HAP-1 (cell line): Measurements from ENCODE around the gene SLC2A1.
"Not testable (repeated sequence)": the region's sequence is repeated elsewhere in the genome, so short reads cannot be mapped to it uniquely, and the experiment has no call there.

Experiments used
- DNase-seq, 2 experiments: peaks; one replicate each; pipeline ENCODE4 v3.0.0-alpha.2; 2016 to 2020; ENCODE audit warnings: low spot score in 2 of 2
- H3K27me3 ChIP-seq: fragments of 250-450 bp; sonication (Bioruptor Pico); 2 replicates; pipeline ENCODE4 v1.5.1; 2020; ENCODE audit warnings: low read depth, mild to moderate bottlenecking, moderate library complexity
- H3K36me3 ChIP-seq: fragments of 250-450 bp; sonication (Bioruptor Pico); replicated peaks from 2 replicates; pipeline ENCODE4 v1.5.1; 2020; ENCODE audit warnings: mild to moderate bottlenecking
- H3K4me1 ChIP-seq: fragments of 250-450 bp; sonication (Bioruptor Pico); 2 replicates; pipeline ENCODE4 v1.5.1; 2020; ENCODE audit warnings: mild to moderate bottlenecking
- H3K4me3 ChIP-seq: fragments of 250-450 bp; sonication (Bioruptor Pico); 2 replicates; pipeline ENCODE4 v1.5.1; 2020; ENCODE audit warnings: mild to moderate bottlenecking, moderate library complexity
- H3K9me3 ChIP-seq: fragments of 250-450 bp; sonication (Bioruptor Pico); 2 replicates; pipeline ENCODE4 v1.5.1; 2020; ENCODE audit warnings: mild to moderate bottlenecking, moderate library complexity
- in situ Hi-C: fragments of 300-500 bp; cut with MboI; formaldehyde crosslinking; loops from 3 replicates; pipeline ENCODE4 v1.14.3; 2020; ENCODE audit warnings: low sequenced_read_pairs, inconsistent platforms, mixed read lengths

The SLC2A1 gene

GRCh38 chr1:42917241-42917495 lies 41.5 kb downstream of the SLC2A1 start:
- H3K4me1 ChIP-seq: no peaks in the 10 kb centered on the region
- DNase-seq: no peak
- no peak overlapping the region for H3K4me3 ChIP-seq
- H3K27me3 ChIP-seq: 0 out of 2 replicates have a peak, but pooled peaks cover 3% of the 10 kb centered on the region
- no peaks in the 10 kb centered on the region for H3K36me3 ChIP-seq
- peaks cover 7% of the 10 kb centered on the region; the same call in 1 of the 2 replicates for H3K9me3 ChIP-seq
- in situ Hi-C loops: no loop called here

- DNase-seq: no peak
- 0 out of 2 replicates have a peak, but pooled peaks cover 3% of the 10 kb centered on the region for H3K27me3 ChIP-seq
- H3K9me3 ChIP-seq: peaks cover 7% of the 10 kb centered on the region; the same call in 1 of the 2 replicates
- no peak overlapping the region for H3K4me3 ChIP-seq
- no peaks in the 10 kb centered on the region for H3K4me1 ChIP-seq
- H3K36me3 ChIP-seq: no peaks in the 10 kb centered on the region
- in situ Hi-C loops: no loop called here
Observed at GRCh38 chr1:42915456-42915855, 43.2 kb downstream of the SLC2A1 start.

- in situ Hi-C loops: no loop called here
- DNase-seq: no peak
- peaks cover 7% of the 10 kb centered on the region; the same call in 1 of the 2 replicates for H3K9me3 ChIP-seq
- no peaks in the 10 kb centered on the region for H3K36me3 ChIP-seq
- H3K4me3 ChIP-seq: no peak overlapping the region
- 0 out of 2 replicates have a peak, but pooled peaks cover 3% of the 10 kb centered on the region for H3K27me3 ChIP-seq
- H3K4me1 ChIP-seq: no peaks in the 10 kb centered on the region
Observed at GRCh38 chr1:42914092-42914627, 44.5 kb downstream of the SLC2A1 start.

DNA sequence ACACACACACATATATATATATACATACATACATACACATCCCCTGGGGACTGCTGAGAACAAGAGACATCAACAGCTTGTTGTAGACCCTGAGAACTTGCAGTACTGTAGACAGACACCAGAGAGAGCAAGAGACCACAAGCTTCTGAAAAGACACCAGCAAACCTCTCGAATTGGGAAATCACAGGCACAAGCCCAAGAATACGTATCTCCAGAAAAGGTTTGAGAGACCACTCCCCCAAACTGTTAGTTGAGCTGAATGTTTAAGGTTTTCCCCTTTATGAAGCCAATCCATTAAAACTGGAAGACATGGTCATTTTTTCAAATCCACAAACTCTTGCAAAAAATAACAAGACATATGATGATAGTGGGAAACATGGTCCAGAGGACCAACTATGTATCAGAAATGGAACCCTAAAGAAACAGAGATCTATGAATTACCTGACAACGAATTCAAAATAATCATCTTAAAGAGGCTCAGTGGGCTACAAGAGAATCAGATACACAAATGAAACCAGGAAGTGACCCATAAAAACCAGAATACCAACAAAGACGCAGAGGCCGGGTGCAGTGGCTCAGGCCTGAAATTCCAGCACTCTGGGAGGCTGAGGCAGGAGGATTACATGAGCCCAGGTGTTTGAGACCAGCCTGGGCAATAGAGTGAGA lies 45.1 kb downstream of the SLC2A1 start:
- in situ Hi-C loops: no loop called here
- H3K27me3 ChIP-seq: 0 out of 2 replicates have a peak, but pooled peaks cover 3% of the 10 kb centered on the region
- DNase-seq: peak; percentile 73 to 75
- H3K9me3 ChIP-seq: peaks cover 7% of the 10 kb centered on the region; the same call in 1 of the 2 replicates
- H3K4me1 ChIP-seq: no peaks in the 10 kb centered on the region
- H3K4me3 ChIP-seq: no peak overlapping the region
- H3K36me3 ChIP-seq: no peaks in the 10 kb centered on the region

DNA sequence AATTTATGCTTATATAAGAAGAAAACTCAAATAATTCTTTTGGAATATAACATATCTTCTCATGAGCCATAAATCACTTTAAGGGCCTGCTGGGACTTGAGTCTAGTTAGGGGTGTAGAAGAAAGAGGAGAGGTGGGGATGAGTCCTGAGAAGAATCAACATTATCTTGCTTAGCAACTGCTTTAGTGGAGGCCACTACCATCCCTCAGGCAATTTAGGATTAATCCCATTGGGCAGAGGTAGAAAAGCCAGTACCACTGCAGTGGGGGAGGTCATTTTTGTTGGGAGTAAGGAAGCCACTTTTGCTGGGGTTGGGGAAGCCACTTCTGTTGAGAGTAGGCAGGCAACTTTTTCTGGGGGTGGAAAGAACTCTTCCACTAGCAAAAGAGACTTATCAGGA lies 47.7 kb downstream of the SLC2A1 start:
- Histone ChIP-seq H3K4me3 (no peak overlapping the region), H3K36me3 (no peaks in the 10 kb centered on the region), H3K27me3 (no peaks in the 10 kb centered on the region), H3K4me1 (no peaks in the 10 kb centered on the region), H3K9me3 (peaks cover 5% of the 10 kb centered on the region; the same call in 1 of the 2 replicates)
- in situ Hi-C loops: no loop called here
- DNase-seq: no peak

- Histone ChIP-seq H3K4me1 (no peaks in the 10 kb centered on the region), H3K36me3 (no peaks in the 10 kb centered on the region), H3K27me3 (no peaks in the 10 kb centered on the region), H3K4me3 (no peak overlapping the region), H3K9me3 (no peaks in the 10 kb centered on the region)
- no peak for DNase-seq
- in situ Hi-C loops: no loop called here
Observed at GRCh38 chr1:42908046-42908445, 50.6 kb downstream of the SLC2A1 start.

DNA sequence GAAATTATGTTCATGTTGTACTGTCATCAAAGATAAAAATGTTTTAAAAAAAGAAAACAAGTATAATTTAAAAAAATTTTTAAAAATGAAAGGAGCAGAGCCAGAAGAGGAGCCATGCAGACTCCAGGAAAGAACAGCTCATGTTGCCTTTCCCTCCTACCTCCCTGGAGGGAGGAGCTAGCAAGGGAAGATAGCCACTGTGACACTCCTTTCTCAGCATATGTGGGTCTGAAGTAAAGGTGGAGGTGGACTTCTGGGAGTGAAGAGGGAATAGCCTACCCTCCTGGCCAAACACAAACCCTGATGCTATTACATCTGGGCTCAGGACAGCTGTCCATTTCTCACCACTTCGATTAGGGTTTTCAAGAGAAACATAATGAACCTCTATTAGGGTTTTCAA lies 54.2 kb downstream of the SLC2A1 start:
- no peak for DNase-seq
- H3K27me3 ChIP-seq: no peaks in the 10 kb centered on the region
- in situ Hi-C loops: no loop called here
- H3K9me3 ChIP-seq: no peaks in the 10 kb centered on the region
- H3K4me1 ChIP-seq: no peaks in the 10 kb centered on the region
- no peak overlapping the region for H3K4me3 ChIP-seq
- no peaks in the 10 kb centered on the region for H3K36me3 ChIP-seq

DNA sequence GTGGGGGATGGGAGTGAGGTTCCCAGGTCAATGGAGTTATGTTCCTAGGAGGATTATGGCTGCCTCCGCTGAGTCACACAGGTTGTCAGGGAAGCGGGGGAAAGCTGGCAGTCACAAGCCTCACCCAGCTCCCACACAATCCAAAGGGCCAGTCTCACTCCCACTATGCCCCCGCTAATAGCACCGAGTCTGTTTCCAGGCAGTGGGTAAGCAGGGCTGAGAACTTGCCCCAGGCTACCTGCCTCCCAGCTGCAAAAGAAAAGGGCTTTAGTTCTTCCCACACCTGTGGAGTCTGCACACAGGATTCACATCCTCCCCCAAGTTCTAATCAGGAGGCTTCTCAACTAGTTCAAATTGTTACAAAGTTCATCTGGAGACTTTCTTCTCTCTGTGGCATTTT lies 58.7 kb downstream of the SLC2A1 start:
- in situ Hi-C loops, DNase-seq, H3K9me3 ChIP-seq, H3K27me3 ChIP-seq, H3K4me3 ChIP-seq, H3K36me3 ChIP-seq, H3K4me1 ChIP-seq: not testable (repeated sequence)

DNA sequence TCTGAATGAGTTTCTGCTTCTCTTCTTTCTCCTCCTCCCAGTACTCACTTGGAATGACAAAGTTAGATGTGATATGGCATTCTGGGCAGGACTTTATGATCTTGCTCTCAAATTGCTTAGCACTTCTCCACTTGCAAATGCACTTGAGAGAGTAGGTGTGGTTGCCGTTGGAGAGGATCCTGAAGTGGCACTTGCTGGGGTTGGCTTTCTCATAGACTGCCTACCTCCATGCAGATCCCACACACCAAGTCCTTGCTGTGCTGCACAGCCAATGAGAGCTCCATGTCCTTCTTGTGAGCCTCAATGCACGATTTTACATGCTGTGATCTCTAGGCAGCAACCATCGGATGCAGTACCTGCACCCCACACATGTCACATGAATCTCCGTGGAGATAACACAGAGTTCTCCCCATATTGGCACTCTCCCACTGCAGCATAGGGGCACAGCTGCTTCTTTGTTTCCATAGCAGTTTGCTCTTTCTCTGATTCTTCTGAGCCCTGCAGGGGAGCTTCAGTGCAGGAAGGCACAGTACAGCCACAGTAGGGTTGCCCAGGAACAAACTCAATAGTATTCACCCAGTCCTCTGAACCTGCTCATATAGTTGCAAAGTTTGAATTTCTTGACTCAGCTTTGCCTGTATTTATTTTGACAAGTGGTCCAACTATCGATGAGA lies 67.1 kb downstream of the SLC2A1 start:
- H3K4me3 ChIP-seq: no peak overlapping the region
- DNase-seq: no peak
- H3K4me1 ChIP-seq: no peaks in the 10 kb centered on the region
- 0 out of 2 replicates have a peak, but pooled peaks cover 2% of the 10 kb centered on the region for H3K9me3 ChIP-seq
- in situ Hi-C loops: no loop called here
- H3K27me3 ChIP-seq: no peaks in the 10 kb centered on the region; the same call in 1 of the 2 replicates
- H3K36me3 ChIP-seq: no peaks in the 10 kb centered on the region

DNA sequence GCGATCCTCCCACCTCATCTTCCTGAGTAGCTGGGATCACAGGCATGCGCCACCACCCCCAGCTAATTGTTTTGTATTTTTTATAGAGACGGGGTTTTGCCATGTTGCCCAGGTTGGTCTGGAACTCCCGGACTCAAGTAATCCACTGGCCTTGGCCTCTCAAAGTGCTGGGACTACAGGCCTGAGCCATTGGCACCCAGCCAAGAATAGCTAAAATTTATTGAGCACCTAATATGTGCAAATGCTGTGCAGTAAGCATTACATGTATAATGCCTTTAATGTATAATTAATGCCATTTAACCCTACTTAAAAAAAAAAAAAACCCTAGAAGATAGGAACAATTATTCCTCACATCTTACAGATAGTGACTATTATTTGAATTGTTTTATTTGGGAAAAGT lies 69.4 kb downstream of the SLC2A1 start:
- Histone ChIP-seq H3K36me3 (no peaks in the 10 kb centered on the region), H3K27me3 (no peaks in the 10 kb centered on the region; the same call in 1 of the 2 replicates), H3K9me3 (no peaks in the 10 kb centered on the region), H3K4me1 (no peaks in the 10 kb centered on the region), H3K4me3 (no peak overlapping the region)
- DNase-seq: no peak
- in situ Hi-C loops: no loop called here

GRCh38 chr1:42888013-42888633 lies 70.5 kb downstream of the SLC2A1 start:
- Histone ChIP-seq H3K27me3 (no peaks in the 10 kb centered on the region), H3K36me3 (no peaks in the 10 kb centered on the region)
- in situ Hi-C loops: no loop called here

GRCh38 chr1:42887366-42887765 lies 71.3 kb downstream of the SLC2A1 start:
- in situ Hi-C loops: no loop called here
- no peak for DNase-seq
- H3K4me1 ChIP-seq: no peaks in the 10 kb centered on the region
- no peaks in the 10 kb centered on the region; the same call in 1 of the 2 replicates for H3K27me3 ChIP-seq
- no peaks in the 10 kb centered on the region for H3K9me3 ChIP-seq
- no peaks in the 10 kb centered on the region for H3K36me3 ChIP-seq
- H3K4me3 ChIP-seq: no peak overlapping the region

More at GRCh38 chr1:42888013-42888633, 70.5 kb downstream of the SLC2A1 start:
- Histone ChIP-seq H3K4me3 (no peak overlapping the region), H3K4me1 (no peaks in the 10 kb centered on the region), H3K9me3 (no peaks in the 10 kb centered on the region)
- no peak for DNase-seq

DNA sequence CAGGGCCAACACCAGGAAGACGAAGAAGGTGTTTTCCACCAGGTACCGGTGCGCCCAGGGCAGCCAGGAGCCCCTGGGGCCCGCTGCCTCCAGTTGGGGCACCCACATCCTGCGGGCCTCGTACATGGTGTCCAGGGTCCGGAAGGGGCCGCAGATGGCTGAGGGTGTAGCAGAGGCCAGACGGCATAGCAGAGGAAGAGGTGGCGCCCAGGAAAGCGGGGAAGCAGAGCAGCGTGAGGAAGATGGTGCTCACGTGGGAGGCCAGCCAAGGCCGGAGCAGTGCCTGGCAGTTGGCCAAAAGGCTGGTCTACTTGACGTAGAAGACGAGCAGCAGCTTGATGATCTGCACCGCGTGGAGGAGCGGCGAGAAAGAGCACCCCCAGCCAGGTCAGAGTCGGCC lies 71.9 kb downstream of the SLC2A1 start:
- H3K27me3 ChIP-seq: no peaks in the 10 kb centered on the region; the same call in 1 of the 2 replicates

More for the DNA sequence above, 71.9 kb downstream of the SLC2A1 start:
- H3K4me3 ChIP-seq: no peak overlapping the region
- no peaks in the 10 kb centered on the region for H3K4me1 ChIP-seq
- H3K9me3 ChIP-seq: no peaks in the 10 kb centered on the region
- in situ Hi-C loops: no loop called here
- H3K36me3 ChIP-seq: no peaks in the 10 kb centered on the region
- no peak for DNase-seq
